ENCODE data around the gene ATF5.

GRCh38 chr19:49933643-49934042 lies 4.6 kb downstream of the ATF5 start:
- TF ChIP-seq ZNF207 (IDR thresholded peaks at IDR 0.05; ENCODE audit: borderline replicate concordance), result no peak
- TF ChIP-seq MTA3 (IDR thresholded peaks at IDR 0.05; ENCODE audit: borderline replicate concordance, low read length), result no peak; the same call in 1 of the 2 replicates
- TF ChIP-seq RAD21 (IDR thresholded peaks at IDR 0.05; ENCODE audit: insufficient read depth, low read depth, low read length), result no peak
- TF ChIP-seq CTCF (IDR thresholded peaks at IDR 0.05 in 2 of 3, conservative IDR thresholded peaks at IDR 0.05 in 1 of 3; ENCODE audit: control insufficient read depth in 2 of 3, extremely low read depth in 1 of 3, insufficient read depth in 1 of 3, low read depth in 3 of 3, low read length in 3 of 3), result no peak
- TF ChIP-seq, protein P1, sequence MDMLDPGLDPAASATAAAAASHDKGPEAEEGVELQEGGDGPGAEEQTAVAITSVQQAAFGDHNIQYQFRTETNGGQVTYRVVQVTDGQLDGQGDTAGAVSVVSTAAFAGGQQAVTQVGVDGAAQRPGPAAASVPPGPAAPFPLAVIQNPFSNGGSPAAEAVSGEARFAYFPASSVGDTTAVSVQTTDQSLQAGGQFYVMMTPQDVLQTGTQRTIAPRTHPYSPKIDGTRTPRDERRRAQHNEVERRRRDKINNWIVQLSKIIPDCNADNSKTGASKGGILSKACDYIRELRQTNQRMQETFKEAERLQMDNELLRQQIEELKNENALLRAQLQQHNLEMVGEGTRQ (IDR thresholded peaks at IDR 0.05; ENCODE audit: borderline replicate concordance, low read depth, low read length), result no peak
- peak; percentile 84 for TF ChIP-seq POLR2A (IDR thresholded peaks at IDR 0.05; ENCODE audit: low read depth, low read length)
- TF ChIP-seq RCOR1 (conservative IDR thresholded peaks at IDR 0.05; ENCODE audit: low read depth, low read length), result no peak
- TF ChIP-seq MEF2A (IDR thresholded peaks at IDR 0.05; ENCODE audit: insufficient read depth, low read depth, low read length), result no peak
- no peak for TF ChIP-seq HDAC2 (IDR thresholded peaks at IDR 0.05)
